CD14-positive monocyte (primary cell): ENCODE measurements around the gene SLC8A2. TPM values are rescaled to one million over a fixed set of nuclear protein-coding genes. Genes with fewer than 3 reads are reported as not detected.
A peak's percentile ranks its signal among the peaks of the same experiment; 100 is the strongest.

Experiments
- DNase-seq, 3 donors: peaks; one replicate each; pipeline ENCODE4 v3.0.0-alpha.2; 2011 to 2022
- H2AFZ ChIP-seq: 2 replicates; pipeline ENCODE4 v1.6.0; 2012; ENCODE audit warnings: mild to moderate bottlenecking, low read depth, low read length, inconsistent platforms; ENCODE audit not compliant: insufficient read depth, poor library complexity, severe bottlenecking
- H3K27ac ChIP-seq, 2 donors: 1 replicate in 1 of 2; 2 replicates in 1 of 2; pipeline ENCODE4 v1.5.1; 2012 to 2013; ENCODE audit warnings: low read length in 2 of 2, control low read depth in 1 of 2, inconsistent platforms in 1 of 2, low read depth in 1 of 2, mild to moderate bottlenecking in 1 of 2
- H3K27me3 ChIP-seq, 2 donors: one replicate each; pipeline versions ENCODE4 v1.6.0 to v1.6.1; 2011 to 2013; ENCODE audit warnings: low read length in 2 of 2; ENCODE audit not compliant: control insufficient read depth in 2 of 2, insufficient read depth in 2 of 2
- H3K36me3 ChIP-seq, 2 donors: replicated peaks in 1 of 2; 1 replicate in 1 of 2; 2 replicates in 1 of 2; pipeline versions ENCODE4 v1.5.1 to v1.6.1; 2012 to 2013; ENCODE audit warnings: low read length in 2 of 2, control low read depth in 1 of 2, inconsistent platforms in 1 of 2, mild to moderate bottlenecking in 1 of 2; ENCODE audit not compliant: insufficient read depth in 2 of 2, control insufficient read depth in 1 of 2
- H3K4me1 ChIP-seq, 2 donors: 1 replicate in 1 of 2; 2 replicates in 1 of 2; pipeline versions ENCODE4 v1.5.1 to v1.6.1; 2012 to 2013; ENCODE audit warnings: low read length in 2 of 2, control low read depth in 1 of 2, inconsistent platforms in 1 of 2, mild to moderate bottlenecking in 1 of 2, moderate library complexity in 1 of 2; ENCODE audit not compliant: insufficient read depth in 2 of 2, control insufficient read depth in 1 of 2
- H3K4me2 ChIP-seq: replicated peaks from 2 replicates; pipeline ENCODE3; 2012; ENCODE audit warnings: low read length, moderate library complexity, mild to moderate bottlenecking; ENCODE audit not compliant: poor library complexity, severe bottlenecking; ENCODE audit errors: extremely low read depth
- H3K4me3 ChIP-seq, 3 experiments: fragments of 200-600 bp in 1 of 3; sonication (generic) in 1 of 3; replicated peaks in 1 of 3; 1 replicate in 2 of 3; 2 replicates in 1 of 3; pipeline ENCODE4 v1.5.1; 2011 to 2013; ENCODE audit warnings: low read length in 3 of 3, mild to moderate bottlenecking in 3 of 3, control low read depth in 2 of 3, low read depth in 2 of 3, inconsistent platforms in 1 of 3, moderate library complexity in 1 of 3
- H3K79me2 ChIP-seq: 2 replicates; pipeline ENCODE4 v1.6.0; 2012; ENCODE audit warnings: mild to moderate bottlenecking, control low read depth, inconsistent platforms, low read length, moderate library complexity; ENCODE audit not compliant: insufficient read depth
- H3K9ac ChIP-seq: 2 replicates; pipeline ENCODE4 v1.6.0; 2017; ENCODE audit warnings: low read length, mild to moderate bottlenecking; ENCODE audit not compliant: insufficient read depth, poor library complexity, severe bottlenecking
- H3K9me3 ChIP-seq, 2 donors: replicated peaks in 1 of 2; 1 replicate in 1 of 2; 2 replicates in 1 of 2; pipeline versions ENCODE4 v1.5.1 to v1.6.1; 2012 to 2013; ENCODE audit warnings: low read length in 2 of 2, control low read depth in 1 of 2; ENCODE audit not compliant: control insufficient read depth in 1 of 2, insufficient read depth in 1 of 2
- H4K20me1 ChIP-seq: 2 replicates; pipeline ENCODE4 v1.6.0; 2012; ENCODE audit warnings: mild to moderate bottlenecking, low read length, control low read depth, moderate library complexity; ENCODE audit not compliant: insufficient read depth
- H3K27ac Mint-ChIP-seq, 7 donors: one replicate each; pipeline ENCODE4 v1.8.0; 2020; ENCODE audit warnings: mild to moderate bottlenecking in 7 of 7, mixed read lengths in 7 of 7, moderate library complexity in 6 of 7, inconsistent platforms in 2 of 7
- H3K27me3 Mint-ChIP-seq, 3 donors: one replicate each; pipeline ENCODE4 v1.8.0; 2021 to 2022; ENCODE audit warnings: low read depth in 3 of 3, mild to moderate bottlenecking in 3 of 3, mixed read lengths in 3 of 3, moderate library complexity in 3 of 3, inconsistent platforms in 1 of 3
- H3K36me3 Mint-ChIP-seq, 2 donors: one replicate each; pipeline ENCODE4 v1.8.0; 2020; ENCODE audit warnings: mixed read lengths in 2 of 2, inconsistent platforms in 1 of 2, mild to moderate bottlenecking in 1 of 2
- H3K4me1 Mint-ChIP-seq: one replicate; pipeline ENCODE4 v1.8.0; 2020; ENCODE audit warnings: mild to moderate bottlenecking, mixed read lengths
- H3K4me3 Mint-ChIP-seq, 2 donors: one replicate each; pipeline ENCODE4 v1.8.0; 2020; ENCODE audit warnings: mild to moderate bottlenecking in 2 of 2, mixed read lengths in 2 of 2, moderate library complexity in 1 of 2
- H3K9me3 Mint-ChIP-seq, 7 donors: one replicate each; pipeline ENCODE4 v1.8.0; 2020 to 2022; ENCODE audit warnings: mixed read lengths in 7 of 7, mild to moderate bottlenecking in 6 of 7, moderate library complexity in 6 of 7, inconsistent platforms in 2 of 7
- WGBS: methylation state at CpG from one replicate; pipeline ENCODE4 v1.1.5; 2013; ENCODE audit warnings: missing lambda C conversion rate; ENCODE audit not compliant: insufficient coverage; 5-methylcytosine and 5-hydroxymethylcytosine counted together
- intact Hi-C, 2 donors: fragments of 100-400 bp; cut with micrococcal nuclease; formaldehyde crosslinking; loops; one replicate each; pipeline versions ENCODE4 v1.15.0 to v1.15.1; 2023
- polyA plus RNA-seq, 3 donors: library from polyadenylated mRNA; depleted of rRNA in 1 of 3; unstranded in 2 of 3; stranded (reverse) in 1 of 3; fragments of 300-500 nt in 2 of 3; fragments of >200 nt in 1 of 3; fragmentation: Illumina TruSeq in 2 of 3; gene quantifications; 1 replicate in 2 of 3; 2 replicates in 1 of 3; pipeline ENCODE4 v1.2.3, GENCODE V29; 2012 to 2021
- TF ChIP-seq, protein P1 (sequence below): fragments of 200-600 bp; IDR thresholded peaks from one replicate; pipeline ENCODE4 v1.8.0; 2022; ENCODE audit warnings: antibody characterized with exemption, mild to moderate bottlenecking

SLC8A2 gene
- polyA plus RNA-seq, 3 donors = not detected

DNA sequence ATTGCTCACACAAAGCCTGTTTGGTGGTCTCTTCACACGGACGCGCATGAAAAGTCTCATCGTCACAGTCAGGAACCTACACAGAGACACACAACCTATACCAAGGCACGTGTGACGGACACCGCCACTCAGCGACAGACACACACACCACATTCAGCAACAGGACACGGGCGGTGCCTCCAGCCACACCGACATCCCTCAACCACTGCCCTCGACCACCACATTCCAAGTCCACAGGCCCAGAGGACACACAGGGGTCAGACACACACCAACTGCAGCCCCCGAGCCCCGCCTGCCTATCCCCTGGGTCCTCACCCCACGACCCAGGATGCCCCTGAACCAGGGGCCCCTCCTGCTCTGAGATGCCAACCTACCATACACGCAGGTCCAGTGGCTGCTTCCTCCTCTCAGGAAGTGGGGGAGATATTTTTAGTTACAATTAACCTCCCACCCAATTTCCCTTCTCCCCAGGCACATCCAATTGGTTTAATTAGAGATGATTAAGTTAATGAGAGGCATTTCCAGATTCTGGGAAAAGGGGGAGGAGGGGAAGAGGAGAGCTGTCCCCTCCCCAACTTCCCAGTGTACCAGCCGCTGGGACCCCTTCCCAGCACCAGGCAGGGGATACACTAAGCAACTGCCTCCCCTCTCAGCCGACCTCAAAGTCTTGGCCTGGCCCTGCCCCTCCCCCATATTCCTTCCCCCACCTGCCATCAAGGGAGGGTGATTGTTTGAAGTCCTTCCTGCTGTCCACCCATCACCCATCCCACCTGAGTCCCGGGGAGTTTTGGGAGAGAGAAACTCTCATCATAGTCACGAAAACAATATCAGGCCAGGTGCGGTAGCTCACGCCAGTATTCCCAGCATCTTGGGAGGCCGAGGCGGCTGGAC is 72.7 kb downstream of the SLC8A2 start:
- Mint-ChIP-seq H3K27ac (no peak overlapping the region), H3K27me3 (peaks cover 20 to 26% (median 24%) of the 10 kb centered on the region in 3 donors), H3K36me3 (no peaks in the 10 kb centered on the region), H3K9me3 (no peaks in the 10 kb centered on the region), H3K4me1 (no peaks in the 10 kb centered on the region), H3K4me3 (peak overlapping the region in 1 of 2 donors; percentile 21)
- no peaks in the 10 kb centered on the region for H3K9me3 ChIP-seq
- no peak for DNase-seq
- no peaks in the 10 kb centered on the region for H3K4me1 ChIP-seq
- TF ChIP-seq, protein P1, sequence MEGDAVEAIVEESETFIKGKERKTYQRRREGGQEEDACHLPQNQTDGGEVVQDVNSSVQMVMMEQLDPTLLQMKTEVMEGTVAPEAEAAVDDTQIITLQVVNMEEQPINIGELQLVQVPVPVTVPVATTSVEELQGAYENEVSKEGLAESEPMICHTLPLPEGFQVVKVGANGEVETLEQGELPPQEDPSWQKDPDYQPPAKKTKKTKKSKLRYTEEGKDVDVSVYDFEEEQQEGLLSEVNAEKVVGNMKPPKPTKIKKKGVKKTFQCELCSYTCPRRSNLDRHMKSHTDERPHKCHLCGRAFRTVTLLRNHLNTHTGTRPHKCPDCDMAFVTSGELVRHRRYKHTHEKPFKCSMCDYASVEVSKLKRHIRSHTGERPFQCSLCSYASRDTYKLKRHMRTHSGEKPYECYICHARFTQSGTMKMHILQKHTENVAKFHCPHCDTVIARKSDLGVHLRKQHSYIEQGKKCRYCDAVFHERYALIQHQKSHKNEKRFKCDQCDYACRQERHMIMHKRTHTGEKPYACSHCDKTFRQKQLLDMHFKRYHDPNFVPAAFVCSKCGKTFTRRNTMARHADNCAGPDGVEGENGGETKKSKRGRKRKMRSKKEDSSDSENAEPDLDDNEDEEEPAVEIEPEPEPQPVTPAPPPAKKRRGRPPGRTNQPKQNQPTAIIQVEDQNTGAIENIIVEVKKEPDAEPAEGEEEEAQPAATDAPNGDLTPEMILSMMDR = no peak
- H3K79me2 ChIP-seq = no peaks in the 10 kb centered on the region
- WGBS = 92% methylated on average over 11 of the region's 24 CpGs
- H3K27me3 ChIP-seq = peaks cover 0 to 3% of the 10 kb centered on the region in 2 donors
- H3K36me3 ChIP-seq = no peaks in the 10 kb centered on the region
- no peak overlapping the region for H3K4me3 ChIP-seq
- intact Hi-C loops = no loop called here
- H3K4me2 ChIP-seq = no peak overlapping the region
- H4K20me1 ChIP-seq = no peaks in the 10 kb centered on the region
- no peak overlapping the region for H2AFZ ChIP-seq
- no peak overlapping the region for H3K27ac ChIP-seq
- H3K9ac ChIP-seq = no peak overlapping the region

DNA sequence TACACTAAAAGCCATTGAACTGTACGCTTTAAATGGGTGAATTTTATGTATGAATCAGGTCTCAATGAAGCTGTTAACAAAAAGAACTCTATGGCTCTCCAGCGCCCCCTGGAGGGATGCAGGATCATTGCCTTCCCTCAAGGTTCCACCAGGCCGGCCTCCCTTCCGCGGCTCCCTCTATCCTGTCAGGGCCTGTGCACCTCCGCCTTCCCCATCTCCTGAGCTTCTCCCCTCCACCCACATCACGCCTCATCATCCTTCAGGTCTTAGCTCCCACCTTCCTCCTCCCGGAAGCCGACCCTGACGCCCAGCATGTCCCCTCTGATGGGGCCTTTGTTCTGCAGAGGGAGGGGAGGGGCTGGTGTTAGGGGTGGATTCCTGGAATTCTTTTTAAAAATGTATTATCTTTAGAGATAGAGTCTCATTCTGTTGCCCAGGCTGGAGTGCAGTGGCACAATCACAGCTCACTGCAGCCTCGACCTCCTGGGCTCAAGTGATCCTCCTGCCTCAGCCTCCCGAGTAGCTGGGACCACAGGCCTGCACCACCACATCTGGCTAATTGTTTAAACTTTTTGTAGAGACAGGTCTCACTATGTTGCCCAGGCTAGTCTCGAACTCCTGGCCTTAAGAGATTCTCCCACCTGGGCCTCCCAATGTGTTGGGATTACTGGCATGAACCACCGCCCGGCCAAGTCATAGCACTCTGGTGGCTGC is 80.0 kb downstream of the SLC8A2 start:
- Histone ChIP-seq H4K20me1 (no peaks in the 10 kb centered on the region), H3K9me3 (no peaks in the 10 kb centered on the region), H3K36me3 (no peaks in the 10 kb centered on the region), H3K9ac (no peak overlapping the region), H3K4me2 (peak overlapping the region; percentile 26), H3K27ac (peak overlapping the region in 1 of 2 donors; percentile 100), H2AFZ (no peak overlapping the region), H3K79me2 (no peaks in the 10 kb centered on the region), H3K4me1 (peaks cover 43 to 46% of the 10 kb centered on the region in 2 donors), H3K27me3 (peaks cover 0 to 3% of the 10 kb centered on the region in 2 donors), H3K4me3 (no peak overlapping the region)
- H3K9me3 Mint-ChIP-seq = peaks cover 0 to 3% (median 0%) of the 10 kb centered on the region in 7 donors
- peak overlapping the region; percentile 2 to 31 for H3K4me3 Mint-ChIP-seq
- DNase-seq = peak; percentile 79 to 90 (median 85)
- peak overlapping the region; percentile 100 for H3K27ac Mint-ChIP-seq
- intact Hi-C loops = loop anchor here (1.0 to 5.0 kb wide), 5 partner anchors 36 to 107 kb away; partner anchors contain the start of gene DHX34 (in 1 of the 2)
- TF ChIP-seq, protein P1 = peak; percentile 91
- peaks cover 44% of the 10 kb centered on the region for H3K4me1 Mint-ChIP-seq
- peaks cover 16 to 24% (median 19%) of the 10 kb centered on the region in 3 donors for H3K27me3 Mint-ChIP-seq
- H3K36me3 Mint-ChIP-seq = no peaks in the 10 kb centered on the region
- WGBS = 54% methylated on average over 7 of the region's 15 CpGs
